HFFc6 (cell line): Measurements from ENCODE around the gene POLE. TPM values are rescaled to one million over a fixed set of nuclear protein-coding genes. Genes with fewer than 3 reads are reported as not detected.

Source experiments
- DNase-seq: peaks from one replicate; pipeline ENCODE4 v3.0.0-alpha.2; 2018
- H3K27ac Mint-ChIP-seq: 2 replicates; pipeline ENCODE4 v1.8.0; 2020; ENCODE audit warnings: mild to moderate bottlenecking, mixed read lengths
- H3K27me3 Mint-ChIP-seq: 2 replicates; pipeline ENCODE4 v1.8.0; 2021; ENCODE audit warnings: mild to moderate bottlenecking, moderate library complexity, mixed read lengths; ENCODE audit not compliant: insufficient read depth
- H3K36me3 Mint-ChIP-seq: 2 replicates; pipeline ENCODE4 v1.8.0; 2021; ENCODE audit warnings: low read depth, mixed read lengths
- H3K4me1 Mint-ChIP-seq: 2 replicates; pipeline ENCODE4 v1.8.0; 2020; ENCODE audit warnings: low read depth, mixed read lengths
- H3K4me3 Mint-ChIP-seq: 2 replicates; pipeline ENCODE4 v1.8.0; 2020; ENCODE audit warnings: mild to moderate bottlenecking, moderate library complexity, mixed read lengths
- H3K9me3 Mint-ChIP-seq: 2 replicates; pipeline ENCODE4 v1.8.0; 2020; ENCODE audit warnings: mild to moderate bottlenecking, mixed read lengths
- total RNA-seq, 6 experiments: library from RNA; stranded (reverse); fragmentation: NEBNext Ultra II Directional; extraction: Animal tissue kit (Norgen Biotek cat#: 25700); gene quantifications; 2 replicates in 1 of 6; 3 replicates in 5 of 6; pipeline ENCODE4 v1.2.3, GENCODE V29; 2021
- TF ChIP-seq, protein P1 (sequence below): fragments of 200-600 bp; sonication (generic); IDR thresholded peaks from 2 replicates; pipeline ENCODE4 v1.5.0; 2021; ENCODE audit warnings: antibody characterized with exemption, mild to moderate bottlenecking

POLE gene
- total RNA-seq, 6 experiments from 2014 or later = 19.4 to 35.5 (median 29.3) TPM

DNA sequence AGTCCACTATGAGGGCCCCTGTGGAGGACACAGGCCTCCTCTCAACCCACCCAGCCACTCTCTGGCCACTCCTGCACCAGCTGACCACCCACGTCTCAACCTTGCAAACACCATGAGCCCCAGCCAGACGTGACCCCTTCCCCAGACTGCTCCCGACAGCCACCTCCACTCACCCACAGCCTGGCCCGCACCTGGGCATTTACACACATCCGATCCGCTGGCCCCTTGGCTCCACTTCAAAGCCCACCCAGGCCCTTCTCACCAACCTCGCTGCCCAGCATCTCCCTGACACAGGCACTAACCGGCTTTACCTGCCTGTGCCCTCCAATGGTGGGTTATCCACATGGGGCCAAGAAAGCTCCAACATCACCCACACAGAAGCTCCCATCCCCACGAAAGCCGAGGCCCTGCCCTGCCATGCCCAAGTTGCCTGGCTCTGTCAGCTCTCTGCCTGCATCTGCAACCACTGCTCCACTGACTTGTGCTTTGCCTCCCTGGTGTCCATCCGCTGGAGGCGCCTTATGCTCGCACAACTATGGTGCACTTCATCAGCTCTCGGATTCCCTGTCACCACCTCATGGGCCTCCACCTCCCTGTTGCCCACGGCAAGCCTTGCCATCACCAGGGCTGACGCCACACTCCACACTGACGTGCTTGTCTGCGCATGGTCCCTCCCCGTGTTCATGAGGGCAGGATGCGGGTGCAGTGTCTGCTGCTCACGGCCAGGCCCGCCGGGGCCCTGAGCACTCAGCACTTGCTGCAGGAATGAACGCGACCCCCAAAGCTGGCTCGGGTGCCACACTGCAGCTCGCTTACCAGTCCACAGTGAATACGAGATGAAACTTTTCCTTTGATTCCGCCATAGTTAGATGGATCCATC, 51.8 kb downstream of the POLE start:
- no peak overlapping the region for H3K4me3 Mint-ChIP-seq

DNA sequence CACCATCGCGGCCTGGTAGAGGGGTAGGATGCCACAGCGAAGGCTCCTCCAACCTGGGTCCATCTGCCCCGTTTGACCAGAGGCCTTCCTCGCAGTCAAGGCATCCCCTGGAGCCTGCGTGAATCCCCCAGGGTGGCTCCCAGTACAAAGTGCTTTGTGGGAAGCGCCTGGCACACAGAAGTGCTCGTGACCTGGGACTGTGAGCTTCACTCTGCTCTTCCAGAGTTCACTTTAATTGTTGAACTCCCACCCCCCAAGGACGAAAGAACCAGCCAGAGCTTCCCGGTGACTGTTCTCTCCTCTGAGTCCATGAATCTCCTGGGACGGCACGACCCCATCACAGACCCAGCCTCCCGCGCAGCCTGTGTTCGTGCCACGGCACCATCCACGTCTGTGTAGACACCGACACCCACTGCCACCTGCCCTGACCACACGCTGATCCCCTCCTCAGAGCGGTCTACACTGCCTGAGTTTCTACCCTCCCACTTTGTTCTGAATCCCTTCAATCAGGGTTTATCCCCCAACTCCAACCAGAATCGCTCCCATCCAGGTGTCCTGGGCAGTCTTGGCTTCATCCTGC, 52.6 kb downstream of the POLE start:
- Mint-ChIP-seq H3K27ac (no peak overlapping the region), H3K9me3 (no peaks in the 10 kb centered on the region), H3K4me1 (no peaks in the 10 kb centered on the region), H3K27me3 (peaks cover 2% of the 10 kb centered on the region), H3K4me3 (no peak overlapping the region), H3K36me3 (peaks cover 42% of the 10 kb centered on the region)
- no peak for DNase-seq
- TF ChIP-seq, protein P1, sequence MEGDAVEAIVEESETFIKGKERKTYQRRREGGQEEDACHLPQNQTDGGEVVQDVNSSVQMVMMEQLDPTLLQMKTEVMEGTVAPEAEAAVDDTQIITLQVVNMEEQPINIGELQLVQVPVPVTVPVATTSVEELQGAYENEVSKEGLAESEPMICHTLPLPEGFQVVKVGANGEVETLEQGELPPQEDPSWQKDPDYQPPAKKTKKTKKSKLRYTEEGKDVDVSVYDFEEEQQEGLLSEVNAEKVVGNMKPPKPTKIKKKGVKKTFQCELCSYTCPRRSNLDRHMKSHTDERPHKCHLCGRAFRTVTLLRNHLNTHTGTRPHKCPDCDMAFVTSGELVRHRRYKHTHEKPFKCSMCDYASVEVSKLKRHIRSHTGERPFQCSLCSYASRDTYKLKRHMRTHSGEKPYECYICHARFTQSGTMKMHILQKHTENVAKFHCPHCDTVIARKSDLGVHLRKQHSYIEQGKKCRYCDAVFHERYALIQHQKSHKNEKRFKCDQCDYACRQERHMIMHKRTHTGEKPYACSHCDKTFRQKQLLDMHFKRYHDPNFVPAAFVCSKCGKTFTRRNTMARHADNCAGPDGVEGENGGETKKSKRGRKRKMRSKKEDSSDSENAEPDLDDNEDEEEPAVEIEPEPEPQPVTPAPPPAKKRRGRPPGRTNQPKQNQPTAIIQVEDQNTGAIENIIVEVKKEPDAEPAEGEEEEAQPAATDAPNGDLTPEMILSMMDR = no peak

More for the DNA sequence above, 51.8 kb downstream of the POLE start:
- H3K4me1 Mint-ChIP-seq = no peaks in the 10 kb centered on the region
- no peak for DNase-seq
- H3K27ac Mint-ChIP-seq = no peak overlapping the region
- TF ChIP-seq, protein P1 = no peak
- H3K9me3 Mint-ChIP-seq = no peaks in the 10 kb centered on the region
- H3K27me3 Mint-ChIP-seq = no peaks in the 10 kb centered on the region; the same call in none of the 2 replicates
- peaks cover 38% of the 10 kb centered on the region for H3K36me3 Mint-ChIP-seq

DNA sequence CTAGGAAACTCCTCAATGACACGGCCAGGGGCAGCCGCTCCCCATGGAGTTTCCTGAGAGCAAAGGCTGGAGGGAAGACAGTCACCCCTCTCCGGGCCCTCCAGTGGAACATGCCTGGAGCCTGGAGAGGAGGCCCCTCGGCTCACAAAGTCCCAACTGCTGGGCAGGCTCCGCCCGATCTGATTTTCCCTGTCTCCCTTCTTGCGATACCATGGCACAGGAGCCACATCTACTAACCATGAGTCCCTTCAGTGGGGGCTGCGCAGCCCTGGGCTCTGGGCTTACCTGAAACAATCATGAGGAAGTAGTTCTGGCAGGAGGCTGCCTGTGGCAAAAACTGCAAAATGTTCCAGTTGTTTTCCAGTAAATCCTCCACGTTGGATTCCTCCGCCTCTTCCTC, 53.2 kb downstream of the POLE start:
- DNase-seq = no peak
- H3K36me3 Mint-ChIP-seq = peaks cover 42% of the 10 kb centered on the region
- no peaks in the 10 kb centered on the region for H3K4me1 Mint-ChIP-seq
- TF ChIP-seq, protein P1 = no peak
- no peaks in the 10 kb centered on the region for H3K9me3 Mint-ChIP-seq
- no peak overlapping the region for H3K4me3 Mint-ChIP-seq
- no peak overlapping the region for H3K27ac Mint-ChIP-seq
- H3K27me3 Mint-ChIP-seq = peaks cover 3% of the 10 kb centered on the region

DNA sequence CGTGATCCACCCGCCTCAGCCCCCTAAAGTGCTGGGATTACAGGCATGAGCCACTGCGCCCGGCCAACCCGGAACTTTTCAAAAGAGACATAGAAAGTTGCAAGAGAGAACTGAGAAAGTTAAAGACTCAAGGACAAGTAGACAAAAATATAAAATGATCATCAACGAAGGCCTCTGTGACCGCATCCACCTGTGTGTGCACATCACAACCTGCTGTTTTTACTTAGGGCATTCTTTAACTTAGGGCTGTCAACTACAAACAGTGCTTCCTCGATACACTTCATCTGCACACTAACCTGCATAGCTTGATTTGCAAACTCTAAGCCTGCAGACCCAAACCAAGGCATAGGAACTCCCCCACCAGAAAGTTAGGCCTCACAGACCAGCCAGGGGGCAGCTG, 53.7 kb downstream of the POLE start:
- Mint-ChIP-seq H3K27me3 (peaks cover 3% of the 10 kb centered on the region), H3K36me3 (peaks cover 44% of the 10 kb centered on the region), H3K9me3 (no peaks in the 10 kb centered on the region), H3K27ac (no peak overlapping the region), H3K4me1 (no peaks in the 10 kb centered on the region), H3K4me3 (no peak overlapping the region)
- TF ChIP-seq, protein P1 = no peak
- DNase-seq = no peak

DNA sequence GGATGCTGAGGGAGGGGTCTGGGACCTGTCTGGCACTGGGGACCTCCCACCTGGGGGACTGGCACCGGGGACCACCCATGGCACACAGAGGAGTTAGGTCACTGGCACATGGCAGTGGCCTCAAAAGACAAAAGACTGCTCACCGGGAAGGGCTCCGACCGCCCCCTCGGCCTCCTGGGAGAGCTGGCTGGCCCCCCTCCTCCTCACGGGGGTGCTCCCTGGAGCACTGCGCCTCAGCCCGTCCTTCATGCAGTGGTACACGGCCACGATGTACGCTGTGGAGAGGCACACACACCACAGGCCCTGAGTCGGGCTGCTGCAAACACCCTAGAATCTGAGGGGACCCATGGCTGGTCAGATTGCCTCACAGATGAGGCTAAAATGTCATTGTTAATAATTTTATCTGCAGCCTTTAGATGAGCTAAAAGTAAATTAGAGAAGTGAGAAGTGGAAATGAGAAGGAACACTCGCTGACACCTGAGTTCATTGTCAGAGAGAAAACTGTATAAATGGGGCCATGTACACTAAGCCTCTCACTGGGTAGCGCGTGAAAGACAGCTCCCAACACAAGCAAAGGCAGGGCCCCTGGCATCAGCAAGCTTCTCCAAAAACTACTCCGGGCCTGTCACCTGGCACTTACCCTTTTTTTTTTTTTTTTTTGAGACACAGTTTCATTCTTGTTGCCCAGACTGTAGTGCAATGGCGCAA, 54.5 kb downstream of the POLE start:
- H3K27me3 Mint-ChIP-seq = peaks cover 3% of the 10 kb centered on the region
- peaks cover 44% of the 10 kb centered on the region for H3K36me3 Mint-ChIP-seq
- H3K27ac Mint-ChIP-seq = no peak overlapping the region
- H3K4me3 Mint-ChIP-seq = no peak overlapping the region
- no peak for DNase-seq
- TF ChIP-seq, protein P1 = no peak
- H3K9me3 Mint-ChIP-seq = no peaks in the 10 kb centered on the region
- no peaks in the 10 kb centered on the region for H3K4me1 Mint-ChIP-seq
